Testis (tissue), 3 donors: ENCODE measurements around the gene DDX25. TPM values are rescaled to one million over a fixed set of nuclear protein-coding genes. Genes with fewer than 3 reads are reported as not detected.
"Not testable (repeated sequence)": the region's sequence is repeated elsewhere in the genome, so short reads cannot be mapped to it uniquely, and the experiment has no call there.

ENCODE experiments used
- DNase-seq: peaks from one replicate; pipeline ENCODE4 v3.0.0-alpha.2; 2019
- H3K27ac ChIP-seq, 2 donors: fragments of 200-600 bp; sonication (generic); one replicate each; pipeline ENCODE4 v1.5.1; 2019
- H3K27me3 ChIP-seq: fragments of 200-600 bp; sonication (generic); one replicate; pipeline ENCODE4 v1.5.1; 2019
- H3K36me3 ChIP-seq: fragments of 200-600 bp; sonication (generic); one replicate; pipeline ENCODE4 v1.5.1; 2017; ENCODE audit warnings: low read depth; ENCODE audit errors: missing control alignments
- H3K4me1 ChIP-seq: fragments of 200-600 bp; sonication (generic); one replicate; pipeline ENCODE4 v1.5.1; 2019
- H3K4me3 ChIP-seq, 2 donors: fragments of 200-600 bp; sonication (generic); one replicate each; pipeline ENCODE4 v1.5.1; 2017 to 2019
- H3K9me3 ChIP-seq: fragments of 200-600 bp; sonication (generic); one replicate; pipeline ENCODE4 v1.5.1; 2017
- POLR2A ChIP-seq: fragments of 450-650 bp; IDR thresholded peaks from one replicate; pipeline ENCODE4 v1.6.1; 2017; ENCODE audit warnings: antibody characterized with exemption, mild to moderate bottlenecking, moderate library complexity
- WGBS, 2 donors: methylation state at CpG; one replicate each; pipeline ENCODE4 v1.1.5; 2018; 5-methylcytosine and 5-hydroxymethylcytosine counted together
- intact Hi-C: fragments of 100-400 bp; cut with DNase I; formaldehyde crosslinking; loops from one replicate; pipeline ENCODE4 v1.15.1; 2023; ENCODE audit warnings: low total_unique reads
- polyA plus RNA-seq: library from polyadenylated mRNA; stranded (reverse); fragments of 350-450 nt; fragmentation: Illumina TruSeq; extraction: RNeasy Lipid Tissue Mini Kit (QIAGEN cat#74804); gene quantifications from one replicate; pipeline ENCODE4 v1.2.3, GENCODE V29; 2014; ENCODE audit warnings: low read depth, low replicate concordance; ENCODE audit not compliant: insufficient read depth
- total RNA-seq, 2 donors: library from RNA; depleted of rRNA; stranded (reverse); fragments of >200 nt; gene quantifications; one replicate each; pipeline ENCODE4 v1.2.3, GENCODE V29; 2016
- TF ChIP-seq, protein P1 (sequence below), 3 experiments: fragments of 450-650 bp in 2 of 3; fragments of 200-600 bp in 1 of 3; sonication (generic) in 1 of 3; IDR thresholded peaks; one replicate each; pipeline ENCODE4 v1.5.1; 2016 to 2019; ENCODE audit warnings: antibody characterized with exemption in 3 of 3, mild to moderate bottlenecking in 2 of 3, moderate library complexity in 1 of 3

DDX25 gene
- total and polyA plus RNA-seq, 3 donors from 2014 or later: 46.4 to 257 (median 53.8) TPM

DNA sequence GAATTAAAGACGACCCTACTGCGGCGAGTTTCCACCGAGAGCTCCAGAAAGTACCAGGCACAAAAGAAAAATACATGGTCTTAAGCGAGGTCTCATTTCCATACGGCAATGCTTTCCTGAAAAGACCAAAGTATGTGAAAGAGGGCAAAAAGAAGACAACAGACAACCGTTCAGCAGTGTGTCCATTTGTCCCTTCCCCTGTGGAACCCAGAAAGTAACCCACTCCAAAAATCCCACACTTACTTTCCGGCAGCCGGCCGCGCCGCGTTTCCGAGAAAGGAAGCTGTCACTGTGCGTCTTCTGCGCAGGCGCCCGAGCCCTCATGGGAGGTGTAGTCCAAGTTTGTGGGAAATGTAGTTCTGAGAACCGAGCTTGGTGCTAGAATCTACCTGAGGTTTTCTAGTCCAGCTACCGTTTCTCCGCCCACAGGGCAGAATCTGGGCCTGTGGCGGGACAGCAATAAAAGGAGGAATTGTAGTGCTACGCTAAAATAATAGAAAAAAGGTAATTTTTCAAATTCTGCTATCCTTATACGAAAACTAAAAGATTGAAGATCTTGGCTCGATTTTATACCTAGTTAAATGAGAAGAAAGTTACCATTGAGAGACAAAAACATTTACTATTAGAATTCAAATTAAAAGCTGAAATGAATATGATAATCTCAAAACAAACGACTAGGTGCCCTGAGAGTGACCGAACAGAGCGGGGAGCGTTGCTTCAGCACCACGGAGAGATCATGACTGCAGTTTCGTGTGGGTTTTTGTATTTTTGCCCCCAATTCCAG, 1.2 kb upstream of the DDX25 start, which contains the start of gene PUS3:
PUS3 (minus strand) TSS at position 280 of the 784 bp plus-strand sequence. CDS start 6,922 bp downstream, outside the sequence.
- Histone ChIP-seq H3K4me1 (peaks cover 6% of the 10 kb centered on the region), H3K27me3 (no peaks in the 10 kb centered on the region), H3K27ac (peak within 1 kb of the TSS; percentile 14 to 42), H3K36me3 (no peaks in the 10 kb centered on the region), H3K4me3 (peak within 1 kb of the TSS; percentile 55 to 70), H3K9me3 (no peaks in the 10 kb centered on the region)
- WGBS, 2 donors: 1% methylated on average over 31 of the region's 31 CpGs
- DNase-seq: peak; percentile 94
- TF ChIP-seq, protein P1, sequence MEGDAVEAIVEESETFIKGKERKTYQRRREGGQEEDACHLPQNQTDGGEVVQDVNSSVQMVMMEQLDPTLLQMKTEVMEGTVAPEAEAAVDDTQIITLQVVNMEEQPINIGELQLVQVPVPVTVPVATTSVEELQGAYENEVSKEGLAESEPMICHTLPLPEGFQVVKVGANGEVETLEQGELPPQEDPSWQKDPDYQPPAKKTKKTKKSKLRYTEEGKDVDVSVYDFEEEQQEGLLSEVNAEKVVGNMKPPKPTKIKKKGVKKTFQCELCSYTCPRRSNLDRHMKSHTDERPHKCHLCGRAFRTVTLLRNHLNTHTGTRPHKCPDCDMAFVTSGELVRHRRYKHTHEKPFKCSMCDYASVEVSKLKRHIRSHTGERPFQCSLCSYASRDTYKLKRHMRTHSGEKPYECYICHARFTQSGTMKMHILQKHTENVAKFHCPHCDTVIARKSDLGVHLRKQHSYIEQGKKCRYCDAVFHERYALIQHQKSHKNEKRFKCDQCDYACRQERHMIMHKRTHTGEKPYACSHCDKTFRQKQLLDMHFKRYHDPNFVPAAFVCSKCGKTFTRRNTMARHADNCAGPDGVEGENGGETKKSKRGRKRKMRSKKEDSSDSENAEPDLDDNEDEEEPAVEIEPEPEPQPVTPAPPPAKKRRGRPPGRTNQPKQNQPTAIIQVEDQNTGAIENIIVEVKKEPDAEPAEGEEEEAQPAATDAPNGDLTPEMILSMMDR (IDR thresholded peaks at IDR 0.05): no peak
- TF ChIP-seq POLR2A: no peak
- intact Hi-C loops: no loop called here

DNA sequence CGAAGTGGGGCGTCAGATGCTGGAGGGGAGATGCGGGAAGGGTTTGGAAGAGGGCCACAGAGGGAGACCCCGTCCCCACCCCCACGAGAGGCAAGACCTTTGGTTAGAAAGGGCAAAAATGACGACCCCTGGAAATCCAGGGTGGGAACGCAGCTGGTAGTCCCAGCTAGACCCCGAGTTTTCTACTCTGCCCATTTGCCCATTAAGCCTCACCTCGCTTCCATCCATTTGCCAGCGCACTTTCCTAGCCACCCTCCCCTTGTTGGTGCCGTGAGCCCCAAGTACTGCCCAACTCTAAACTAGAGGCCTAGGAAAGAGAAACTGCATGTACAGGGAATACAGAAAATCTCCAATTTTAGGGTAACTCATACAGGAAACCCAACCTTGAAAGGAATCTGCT, 370 bp downstream of the DDX25 start:
- WGBS, 2 donors: 17 to 43% methylated on average over 7 to 11 of the region's 11 CpGs
- intact Hi-C loops: no loop called here
- Histone ChIP-seq H3K27ac (no peak overlapping the region), H3K4me1 (peaks cover 6% of the 10 kb centered on the region), H3K4me3 (peak overlapping the region; percentile 42 to 70), H3K9me3 (no peaks in the 10 kb centered on the region), H3K36me3 (no peaks in the 10 kb centered on the region), H3K27me3 (no peaks in the 10 kb centered on the region)
- no peak for DNase-seq
- TF ChIP-seq POLR2A: no peak
- TF ChIP-seq, protein P1 (IDR thresholded peaks at IDR 0.05): no peak

DNA sequence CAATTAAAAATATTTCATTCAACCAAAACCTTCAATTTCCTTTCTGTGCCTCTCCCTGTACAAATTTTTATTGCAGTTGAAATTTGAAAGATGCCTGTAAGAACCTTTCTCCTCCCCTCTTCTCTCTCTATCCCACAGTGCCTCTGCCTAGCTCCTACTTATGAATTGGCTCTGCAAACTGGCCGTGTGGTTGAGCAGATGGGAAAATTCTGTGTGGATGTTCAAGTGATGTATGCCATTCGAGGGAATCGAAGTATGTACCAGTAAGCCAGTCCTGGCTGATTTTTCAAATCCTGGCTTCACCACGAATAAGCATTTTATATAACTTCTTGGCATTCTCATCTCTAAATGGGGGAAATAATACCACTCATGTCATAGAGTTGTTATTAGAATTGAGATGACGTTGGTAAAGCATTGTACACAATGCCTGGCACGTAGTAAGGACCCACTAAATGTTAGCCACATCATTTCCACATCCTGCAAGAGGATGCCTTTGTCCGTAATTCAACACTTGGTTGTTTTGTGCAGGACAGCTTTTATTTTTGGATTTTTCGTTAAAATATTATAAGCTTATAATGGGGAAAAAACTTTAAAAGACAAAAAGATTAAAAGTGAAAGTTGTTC, 6.0 kb downstream of the DDX25 start:
- no peaks in the 10 kb centered on the region for H3K4me1 ChIP-seq
- H3K27ac ChIP-seq: no peak overlapping the region
- DNase-seq: no peak
- no peak overlapping the region for H3K4me3 ChIP-seq
- no peaks in the 10 kb centered on the region for H3K9me3 ChIP-seq
- 87 to 88% methylated on average over 8 of the region's 8 CpGs for WGBS, 2 donors
- H3K36me3 ChIP-seq: no peaks in the 10 kb centered on the region
- intact Hi-C loops: no loop called here
- no peaks in the 10 kb centered on the region for H3K27me3 ChIP-seq
- TF ChIP-seq, protein P1 (IDR thresholded peaks at IDR 0.05): no peak
- TF ChIP-seq POLR2A: no peak

DNA sequence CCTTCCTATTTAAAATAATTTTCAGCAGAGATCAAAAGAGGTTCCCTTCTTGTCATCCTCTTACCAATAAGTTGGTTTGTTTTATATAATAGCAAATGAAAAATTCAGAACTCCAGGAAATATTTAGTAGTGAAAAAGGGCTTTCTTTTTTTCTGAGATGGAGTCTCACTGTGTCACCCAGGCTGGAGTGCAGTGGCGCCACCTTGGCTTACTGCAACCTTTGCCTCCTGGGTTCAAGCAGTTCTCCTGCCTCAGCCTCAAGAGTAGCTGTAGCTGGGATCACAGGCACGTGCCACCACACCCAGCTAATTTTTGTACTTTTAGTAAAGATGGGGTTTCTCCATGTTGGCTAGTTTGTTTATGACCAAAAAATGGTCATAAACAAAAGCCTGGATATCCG, 10.3 kb downstream of the DDX25 start:
- intact Hi-C loops, H3K4me3 ChIP-seq, H3K27ac ChIP-seq, H3K4me1 ChIP-seq, H3K36me3 ChIP-seq, H3K9me3 ChIP-seq, H3K27me3 ChIP-seq, DNase-seq: not testable (repeated sequence)
- WGBS, 2 donors: 74 to 86% methylated on average over 3 of the region's 3 CpGs

DNA sequence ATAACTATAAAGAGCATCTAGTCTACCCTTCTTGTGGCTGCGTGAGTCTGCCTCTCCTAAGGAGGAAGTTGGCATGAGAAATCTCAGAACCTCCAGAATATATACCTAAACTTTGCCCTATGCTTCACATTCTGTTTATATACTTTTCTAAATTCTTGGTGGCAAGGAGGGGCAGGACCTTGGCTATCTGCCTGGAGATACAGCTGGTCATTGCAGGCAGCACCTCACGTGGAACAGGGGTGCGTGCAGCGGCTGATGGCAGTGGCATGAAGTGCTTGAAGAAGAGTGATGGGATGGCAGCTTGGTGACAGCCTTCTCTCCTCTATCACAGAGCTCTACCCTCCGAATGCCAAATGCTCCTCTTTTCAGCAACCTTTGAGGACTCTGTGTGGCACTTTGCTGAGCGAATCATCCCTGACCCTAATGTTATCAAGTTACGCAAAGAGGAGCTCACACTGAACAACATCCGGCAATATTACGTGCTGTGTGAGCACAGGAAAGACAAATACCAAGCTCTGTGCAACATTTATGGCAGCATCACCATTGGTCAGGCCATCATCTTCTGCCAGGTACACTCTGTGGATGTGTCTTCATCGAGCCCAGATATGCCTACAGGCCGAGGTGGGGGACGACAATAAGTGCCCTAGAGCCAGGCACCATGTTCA, 12.5 kb downstream of the DDX25 start:
- no peak overlapping the region for H3K27ac ChIP-seq
- H3K4me1 ChIP-seq: no peaks in the 10 kb centered on the region
- no peaks in the 10 kb centered on the region for H3K9me3 ChIP-seq
- DNase-seq: no peak
- TF ChIP-seq, protein P1 (IDR thresholded peaks at IDR 0.05): no peak
- TF ChIP-seq POLR2A: no peak
- no peaks in the 10 kb centered on the region for H3K36me3 ChIP-seq
- no peak overlapping the region for H3K4me3 ChIP-seq
- no peaks in the 10 kb centered on the region for H3K27me3 ChIP-seq
- 86 to 92% methylated on average over 12 of the region's 12 CpGs for WGBS, 2 donors
- intact Hi-C loops: no loop called here
